Rectal smooth muscle tissue (tissue), 1 donor: ENCODE results near the gene AHRR.
"Not testable (repeated sequence)": the region's sequence is repeated elsewhere in the genome, so short reads cannot be mapped to it uniquely, and the experiment has no call there.

Source experiments
- H3K27ac ChIP-seq: one replicate; pipeline ENCODE4 v1.7.0; 2013; ENCODE audit warnings: low read depth, low read length, inconsistent platforms
- H3K27me3 ChIP-seq: one replicate; pipeline ENCODE4 v1.7.0; 2013; ENCODE audit warnings: low read length; ENCODE audit not compliant: control insufficient read depth, insufficient read depth
- H3K36me3 ChIP-seq: one replicate; pipeline ENCODE4 v1.7.0; 2013; ENCODE audit warnings: low read length; ENCODE audit not compliant: control insufficient read depth, insufficient read depth
- H3K4me1 ChIP-seq: one replicate; pipeline ENCODE4 v1.7.0; 2013; ENCODE audit warnings: low read length; ENCODE audit not compliant: control insufficient read depth, insufficient read depth
- H3K4me3 ChIP-seq: one replicate; pipeline ENCODE4 v1.7.0; 2013; ENCODE audit warnings: low read length
- H3K9ac ChIP-seq: one replicate; pipeline ENCODE4 v1.7.0; 2013; ENCODE audit warnings: low read length

AHRR gene

GRCh38 chr5:484556-484955 is 163.0 kb downstream of the AHRR start:
- no peaks in the 10 kb centered on the region for H3K36me3 ChIP-seq
- no peak overlapping the region for H3K27ac ChIP-seq
- no peak overlapping the region for H3K4me3 ChIP-seq
- no peaks in the 10 kb centered on the region for H3K4me1 ChIP-seq
- no peak overlapping the region for H3K9ac ChIP-seq
- H3K27me3 ChIP-seq: peaks cover 3% of the 10 kb centered on the region

- Histone ChIP-seq H3K4me3 (no peak overlapping the region), H3K36me3 (no peaks in the 10 kb centered on the region), H3K9ac (no peak overlapping the region), H3K4me1 (no peaks in the 10 kb centered on the region), H3K27me3 (no peaks in the 10 kb centered on the region), H3K27ac (no peak overlapping the region)
These were observed 163.8 kb downstream of the AHRR start for GRCh38 chr5:485113-485945.

- Histone ChIP-seq H3K4me1 (no peaks in the 10 kb centered on the region), H3K27me3 (no peaks in the 10 kb centered on the region), H3K36me3 (no peaks in the 10 kb centered on the region), H3K4me3 (no peak overlapping the region), H3K9ac (no peak overlapping the region), H3K27ac (no peak overlapping the region)
These were observed 164.5 kb downstream of the AHRR start for GRCh38 chr5:485946-486491.

GRCh38 chr5:486597-486996 is 165.1 kb downstream of the AHRR start:
- not testable (repeated sequence) for H3K4me3 ChIP-seq, H3K9ac ChIP-seq, H3K36me3 ChIP-seq, H3K27me3 ChIP-seq, H3K27ac ChIP-seq, H3K4me1 ChIP-seq
